HG02938 (cell line): Measurements from ENCODE around the gene SMARCD1.
"Not testable (repeated sequence)": the region's sequence is repeated elsewhere in the genome, so short reads cannot be mapped to it uniquely, and the experiment has no call there.

Source experiments
- ATAC-seq: cut with Tn5 transposase; IDR thresholded peaks from one replicate; pipeline ENCODE4 v1.9.1; 2021; ENCODE audit warnings: mild to moderate bottlenecking, moderate library complexity; ENCODE audit not compliant: unreplicated experiment

SMARCD1 gene

DNA sequence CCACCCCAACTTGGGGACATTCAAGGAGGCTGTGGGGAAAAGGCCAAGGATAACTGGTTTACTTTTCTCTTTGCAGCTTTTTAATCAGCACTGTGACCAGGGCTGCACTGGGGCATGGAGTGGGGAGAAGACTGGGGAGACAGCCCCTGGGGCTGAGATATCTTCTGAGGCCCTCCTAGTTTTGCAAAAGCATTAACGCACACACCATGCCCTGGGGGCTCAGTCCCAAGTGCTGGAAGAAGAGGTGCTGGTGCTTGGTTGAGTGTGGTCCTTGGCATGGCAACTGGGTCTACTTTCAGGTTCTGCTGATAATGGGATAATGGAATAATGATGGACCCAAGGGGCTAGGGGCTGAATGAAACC is 9.4 kb upstream of the SMARCD1 start:
- ATAC-seq: no peak

GRCh38 chr12:50077099-50077498 is 8.0 kb upstream of the SMARCD1 start:
- no peak for ATAC-seq

DNA sequence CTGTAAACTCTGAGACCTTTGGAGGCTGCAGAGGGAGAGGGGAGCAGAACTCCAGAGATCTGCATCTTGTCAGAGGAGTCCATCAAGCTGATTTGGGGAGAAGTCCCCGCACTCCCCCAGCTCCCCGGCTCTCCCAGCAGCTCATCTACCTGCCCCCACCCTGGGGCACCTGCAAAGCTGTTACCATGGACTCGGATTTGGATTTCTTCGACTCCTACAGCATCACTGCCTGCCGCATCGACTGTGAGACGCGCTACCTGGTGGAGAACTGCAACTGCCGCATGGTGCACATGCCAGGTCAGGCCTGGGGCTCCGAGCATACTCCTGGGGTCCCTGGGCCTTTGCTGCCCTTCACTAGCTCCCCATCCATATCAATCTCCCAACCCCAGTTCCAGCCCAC is 6.9 kb upstream of the SMARCD1 start:
- ATAC-seq: no peak

DNA sequence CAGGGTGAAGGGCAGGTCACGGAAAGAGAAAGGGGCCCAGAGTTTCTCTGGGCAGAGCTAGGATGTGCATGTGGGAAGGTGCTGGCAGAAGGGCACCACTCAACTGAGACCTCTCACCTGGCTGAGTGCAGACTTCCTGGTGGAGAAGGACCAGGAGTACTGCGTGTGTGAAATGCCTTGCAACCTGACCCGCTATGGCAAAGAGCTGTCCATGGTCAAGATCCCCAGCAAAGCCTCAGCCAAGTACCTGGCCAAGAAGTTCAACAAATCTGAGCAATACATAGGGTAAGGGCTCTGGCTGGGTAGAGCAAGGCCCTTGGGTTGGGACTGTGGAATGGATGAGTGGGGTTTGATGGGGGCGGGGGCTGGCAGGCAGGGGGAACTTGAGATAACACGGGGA is 5.4 kb upstream of the SMARCD1 start:
- ATAC-seq: no peak

GRCh38 chr12:50081096-50081808 is 3.9 kb upstream of the SMARCD1 start:
- no peak for ATAC-seq

DNA sequence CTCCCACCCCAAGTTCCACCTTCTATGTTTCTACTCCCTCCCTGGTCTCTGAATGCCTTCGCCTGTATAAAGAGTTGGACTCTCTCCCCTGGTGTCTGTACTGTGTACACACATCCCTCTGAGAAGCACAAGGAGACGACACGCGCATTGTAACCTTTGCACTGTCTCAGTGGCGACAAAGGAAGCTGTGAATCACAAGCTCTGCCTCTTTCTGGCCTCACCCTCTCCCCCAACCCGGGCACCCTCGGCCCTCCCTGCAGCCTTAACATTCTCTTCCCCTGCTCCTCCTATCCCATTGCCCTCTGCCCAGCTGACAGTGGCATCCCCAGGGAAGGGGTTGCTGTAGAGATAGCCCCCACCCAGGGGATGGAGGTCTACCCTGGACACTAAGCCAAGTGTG is 2.5 kb upstream of the SMARCD1 start:
- no peak for ATAC-seq

DNA sequence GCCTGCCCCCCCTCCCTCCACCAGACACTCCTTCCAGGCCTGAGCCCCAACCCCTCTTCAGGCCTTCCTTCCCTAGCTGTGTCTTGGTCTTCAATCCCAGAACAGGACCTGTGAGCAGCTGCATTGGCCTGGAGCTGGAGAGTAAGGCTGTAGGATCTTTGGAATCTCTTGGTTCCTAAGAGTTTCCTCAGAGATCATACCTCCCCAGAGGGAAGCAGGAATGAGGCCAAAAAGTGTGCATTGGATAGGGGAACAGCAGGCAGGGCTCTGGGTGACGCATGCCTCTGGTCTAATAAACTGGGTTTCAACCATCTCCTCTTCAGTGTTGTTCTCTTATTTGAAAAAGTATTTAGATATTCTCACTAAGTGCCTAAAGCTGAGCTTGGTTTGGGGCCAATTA is 1.8 kb upstream of the SMARCD1 start:
- ATAC-seq: no peak

- not testable (repeated sequence) for ATAC-seq
These were observed 750 bp upstream of the SMARCD1 start for GRCh38 chr12:50084409-50084774.

DNA sequence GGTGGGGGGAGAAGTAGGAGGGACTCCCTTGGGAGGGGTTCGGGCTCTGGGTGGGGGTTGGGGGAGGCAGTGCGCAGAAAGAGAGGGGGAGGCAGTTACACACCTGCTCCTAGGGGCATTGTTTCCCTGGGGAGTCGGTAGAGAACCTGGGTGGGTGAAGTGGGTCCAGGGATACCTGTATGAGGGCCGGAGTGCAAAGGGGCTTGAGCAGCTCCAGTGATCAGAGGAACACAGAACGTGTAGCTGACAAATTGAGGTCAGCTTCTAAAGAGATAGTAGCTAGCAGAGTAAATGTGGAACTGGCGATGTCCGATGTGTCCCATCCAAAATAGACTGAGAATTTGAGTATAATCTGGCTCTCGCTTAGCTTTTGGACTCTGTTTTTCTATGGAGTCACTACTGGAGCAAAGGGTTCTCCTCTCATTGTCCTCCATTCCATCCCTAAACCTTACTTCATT is 502 bp downstream of the SMARCD1 start:
- no peak for ATAC-seq

DNA sequence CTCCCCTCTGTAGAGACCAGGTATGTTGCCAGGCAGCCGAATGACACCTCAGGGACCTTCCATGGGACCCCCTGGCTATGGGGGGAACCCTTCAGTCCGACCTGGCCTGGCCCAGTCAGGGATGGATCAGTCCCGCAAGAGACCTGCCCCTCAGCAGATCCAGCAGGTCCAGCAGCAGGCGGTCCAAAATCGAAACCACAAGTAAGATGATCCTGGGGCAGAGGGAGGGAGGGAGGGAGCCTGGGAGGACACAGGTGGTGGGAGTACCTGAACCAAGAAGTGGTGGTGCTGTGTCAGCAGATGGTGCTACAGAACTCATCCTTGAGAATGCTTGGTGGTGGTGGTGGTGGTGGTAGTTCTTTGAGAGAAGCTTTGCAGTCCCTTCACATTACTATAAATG is 1.0 kb downstream of the SMARCD1 start:
- ATAC-seq: no peak

DNA sequence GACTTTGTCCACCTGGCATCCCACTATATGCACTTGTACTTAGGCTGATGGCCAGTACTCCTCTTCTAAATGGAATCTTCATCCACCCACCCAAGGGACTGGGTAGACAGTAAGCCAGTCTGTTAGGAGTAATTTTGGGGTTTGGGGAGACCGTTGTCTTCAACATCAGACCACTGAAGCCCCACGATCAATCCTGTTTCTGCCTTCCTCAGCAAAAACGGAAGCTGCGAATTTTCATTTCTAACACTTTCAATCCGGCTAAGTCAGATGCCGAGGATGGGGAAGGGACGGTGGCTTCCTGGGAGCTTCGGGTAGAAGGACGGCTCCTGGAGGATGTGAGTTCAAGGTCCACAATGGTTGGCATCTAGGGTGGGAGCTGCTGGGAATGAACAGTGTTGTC is 2.0 kb downstream of the SMARCD1 start:
- ATAC-seq: no peak

- no peak for ATAC-seq
These were observed 2.9 kb downstream of the SMARCD1 start for GRCh38 chr12:50087995-50088394.

GRCh38 chr12:50088577-50089335 is 3.6 kb downstream of the SMARCD1 start:
- ATAC-seq: no peak

DNA sequence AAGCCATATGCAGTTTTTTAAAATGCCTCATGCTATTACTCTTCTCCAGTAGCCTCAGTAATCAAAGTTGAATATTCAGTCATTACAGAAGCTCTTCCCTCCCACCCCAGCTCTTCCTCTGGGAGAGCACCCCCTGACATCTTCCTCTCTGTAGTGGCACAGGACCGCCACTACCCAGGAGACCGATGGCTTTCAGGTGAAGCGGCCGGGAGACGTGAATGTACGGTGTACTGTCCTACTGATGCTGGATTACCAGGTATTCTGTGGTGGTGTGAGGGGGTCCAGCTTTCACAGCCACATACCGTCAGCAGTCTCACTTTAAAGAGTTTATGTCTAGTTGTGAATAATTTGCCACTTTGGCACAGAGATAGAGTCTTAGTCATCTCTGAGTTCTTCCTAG is 4.6 kb downstream of the SMARCD1 start:
- no peak for ATAC-seq

- ATAC-seq: no peak
These were observed 5.2 kb downstream of the SMARCD1 start for GRCh38 chr12:50090391-50090790.

- ATAC-seq: no peak
These were observed 12.8 kb downstream of the SMARCD1 start for GRCh38 chr12:50097952-50098351.

DNA sequence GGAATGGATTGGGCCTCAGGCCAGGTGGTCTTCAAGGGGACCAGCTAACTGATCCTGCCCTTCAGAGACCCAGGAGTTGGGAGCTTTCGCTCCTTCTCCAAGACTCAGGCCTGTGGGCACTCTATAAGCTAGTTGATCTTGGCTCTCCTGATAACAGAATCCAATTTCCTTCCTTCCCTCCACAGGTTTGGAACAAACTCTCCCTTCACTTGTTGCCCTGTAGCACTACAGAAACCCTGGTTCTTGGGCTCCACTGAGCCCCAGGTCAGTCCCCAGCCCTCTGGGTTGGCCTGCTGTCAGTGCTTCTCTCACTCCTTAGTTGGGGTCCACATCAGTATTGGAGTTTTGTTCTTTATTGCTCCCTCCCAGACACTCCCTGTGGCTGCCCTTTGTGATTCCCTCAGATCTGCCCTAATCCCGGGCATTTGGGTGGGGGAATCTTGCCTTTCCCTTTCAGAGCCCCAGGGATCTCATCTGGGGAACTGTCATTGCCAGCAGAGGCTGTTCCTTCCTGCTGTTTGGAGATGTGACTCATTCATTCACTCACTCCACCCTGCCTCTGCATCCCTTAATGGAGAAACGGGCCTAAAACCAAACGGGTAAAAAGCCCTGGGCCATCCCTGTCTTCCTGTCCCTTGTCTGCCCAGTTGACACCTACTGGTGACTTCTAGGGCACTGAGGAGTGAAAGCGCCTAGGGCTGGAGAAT is 14.3 kb downstream of the SMARCD1 start:
- ATAC-seq: no peak

- ATAC-seq: no peak
These were observed 15.4 kb downstream of the SMARCD1 start for GRCh38 chr12:50100561-50100960.

DNA sequence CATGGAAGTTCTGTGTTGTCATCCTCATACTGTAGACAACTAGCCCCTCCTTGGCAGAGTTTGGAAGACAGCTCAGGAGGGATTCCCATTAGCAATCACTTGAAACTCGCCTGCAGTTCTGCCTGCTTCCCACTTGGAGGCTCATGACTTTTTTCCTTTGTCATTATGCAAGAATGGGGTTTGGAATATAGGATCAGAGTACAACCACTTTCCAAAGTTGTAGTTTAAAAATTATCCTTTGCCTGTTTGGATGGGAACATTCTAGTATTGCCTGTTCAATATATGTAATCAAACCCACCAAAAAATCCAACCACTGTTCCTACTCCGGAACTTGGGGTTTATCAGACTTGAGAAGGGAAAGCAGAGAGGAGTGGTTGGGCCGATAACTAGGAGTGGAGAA is 16.5 kb downstream of the SMARCD1 start:
- ATAC-seq: no peak

- no peak for ATAC-seq
These were observed 17.0 kb downstream of the SMARCD1 start for GRCh38 chr12:50102131-50102531.

DNA sequence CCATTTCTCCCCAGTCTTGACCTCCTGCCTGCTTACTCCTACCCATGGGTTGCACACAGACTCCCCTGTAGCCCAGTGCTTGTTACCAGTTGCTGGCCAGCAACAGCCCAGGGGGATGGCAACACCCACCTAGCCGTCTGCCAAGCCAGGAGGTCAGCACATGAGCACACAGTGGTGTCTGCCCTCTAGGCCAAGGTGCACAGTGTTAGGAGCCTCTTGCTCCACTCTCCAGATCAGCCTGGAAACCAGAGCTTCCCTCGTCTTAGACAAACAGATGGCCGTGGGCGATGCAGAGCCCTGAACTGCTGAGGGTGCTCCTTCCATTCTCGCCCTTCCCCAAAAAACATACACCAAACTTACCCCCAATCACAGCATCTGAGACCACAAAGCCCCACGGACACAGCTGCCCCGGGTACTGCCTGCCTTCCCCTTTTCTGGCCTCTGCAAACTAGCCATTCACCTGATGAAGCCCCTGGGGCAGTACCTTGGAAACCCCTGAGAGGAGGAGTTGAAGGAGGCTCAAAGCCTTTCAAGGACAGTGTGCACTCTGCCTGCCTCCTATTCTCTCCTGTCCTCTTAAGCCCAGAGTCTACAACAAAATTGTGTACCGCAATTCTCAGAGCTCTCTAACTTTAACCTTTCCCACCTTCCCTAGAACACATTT is 17.6 kb downstream of the SMARCD1 start:
- no peak for ATAC-seq
